ENCODE results near the gene PRPH. TPM values are rescaled to one million over a fixed set of nuclear protein-coding genes. Genes with fewer than 3 reads are reported as not detected.
"Not testable (repeated sequence)": the region's sequence is repeated elsewhere in the genome, so short reads cannot be mapped to it uniquely, and the experiment has no call there.

PRPH gene
- total RNA-seq, 1 donor from 2014 or later, result 0.26 TPM

- peaks cover 25% of the 10 kb centered on the region for H3K27me3 ChIP-seq (ENCODE audit: control insufficient read depth, insufficient read depth, low read length)
- FAIRE-seq (no peak), DNase-seq (ENCODE audit: low read depth) (no peak)
- TF ChIP-seq, protein P1, sequence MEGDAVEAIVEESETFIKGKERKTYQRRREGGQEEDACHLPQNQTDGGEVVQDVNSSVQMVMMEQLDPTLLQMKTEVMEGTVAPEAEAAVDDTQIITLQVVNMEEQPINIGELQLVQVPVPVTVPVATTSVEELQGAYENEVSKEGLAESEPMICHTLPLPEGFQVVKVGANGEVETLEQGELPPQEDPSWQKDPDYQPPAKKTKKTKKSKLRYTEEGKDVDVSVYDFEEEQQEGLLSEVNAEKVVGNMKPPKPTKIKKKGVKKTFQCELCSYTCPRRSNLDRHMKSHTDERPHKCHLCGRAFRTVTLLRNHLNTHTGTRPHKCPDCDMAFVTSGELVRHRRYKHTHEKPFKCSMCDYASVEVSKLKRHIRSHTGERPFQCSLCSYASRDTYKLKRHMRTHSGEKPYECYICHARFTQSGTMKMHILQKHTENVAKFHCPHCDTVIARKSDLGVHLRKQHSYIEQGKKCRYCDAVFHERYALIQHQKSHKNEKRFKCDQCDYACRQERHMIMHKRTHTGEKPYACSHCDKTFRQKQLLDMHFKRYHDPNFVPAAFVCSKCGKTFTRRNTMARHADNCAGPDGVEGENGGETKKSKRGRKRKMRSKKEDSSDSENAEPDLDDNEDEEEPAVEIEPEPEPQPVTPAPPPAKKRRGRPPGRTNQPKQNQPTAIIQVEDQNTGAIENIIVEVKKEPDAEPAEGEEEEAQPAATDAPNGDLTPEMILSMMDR (IDR thresholded peaks at IDR 0.05; ENCODE audit: insufficient read depth, low read length, severe bottlenecking), result no peak
- H3K36me3 ChIP-seq (ENCODE audit: control insufficient read depth, insufficient read depth, low read length), result peaks cover 2% of the 10 kb centered on the region
- H3K4me3 ChIP-seq (ENCODE audit: low read depth, low read length), result peak overlapping the region; percentile 17
Measured at GRCh38 chr12:49332891-49333371, 38.0 kb downstream of the PRPH start.

DNA sequence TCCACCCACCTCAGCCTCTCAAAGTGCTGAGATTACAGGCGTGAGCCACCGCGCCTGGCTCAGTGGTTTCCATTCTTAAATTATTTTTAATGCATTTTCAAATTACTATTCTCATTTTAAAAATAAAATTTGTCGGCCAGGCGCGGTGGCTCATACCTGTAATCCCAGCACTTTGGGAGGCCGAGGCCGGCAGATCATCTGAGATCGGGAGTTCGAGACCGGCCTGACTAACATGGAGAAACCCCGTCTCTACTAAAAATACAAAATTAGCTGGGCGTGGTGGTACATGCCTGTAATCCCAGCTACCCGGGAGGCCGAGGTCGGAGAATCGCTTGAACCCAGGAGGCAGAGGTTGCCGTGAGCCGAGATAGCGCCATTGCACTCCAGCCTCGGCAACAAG, 38.8 kb downstream of the PRPH start:
- H3K36me3 ChIP-seq (ENCODE audit: control insufficient read depth, insufficient read depth, low read length); FAIRE-seq; H3K4me3 ChIP-seq (ENCODE audit: low read depth, low read length); DNase-seq (ENCODE audit: low read depth): not testable (repeated sequence)
- H3K27me3 ChIP-seq (ENCODE audit: control insufficient read depth, insufficient read depth, low read length), result peaks cover 26% of the 10 kb centered on the region

GRCh38 chr12:49334226-49334625, 39.3 kb downstream of the PRPH start:
- DNase-seq (ENCODE audit: low read depth), result no peak
- H3K27me3 ChIP-seq (ENCODE audit: control insufficient read depth, insufficient read depth, low read length), result peaks cover 26% of the 10 kb centered on the region
- no peak overlapping the region for H3K4me3 ChIP-seq (ENCODE audit: low read depth, low read length)
- FAIRE-seq, result no peak
- H3K36me3 ChIP-seq (ENCODE audit: control insufficient read depth, insufficient read depth, low read length), result peaks cover 2% of the 10 kb centered on the region
- TF ChIP-seq, protein P1 (IDR thresholded peaks at IDR 0.05; ENCODE audit: insufficient read depth, low read length, severe bottlenecking), result no peak

- no peak for DNase-seq (ENCODE audit: low read depth)
- FAIRE-seq, result no peak
- Histone ChIP-seq H3K27me3 (ENCODE audit: control insufficient read depth, insufficient read depth, low read length) (peaks cover 26% of the 10 kb centered on the region), H3K4me3 (ENCODE audit: low read depth, low read length) (no peak overlapping the region), H3K36me3 (ENCODE audit: control insufficient read depth, insufficient read depth, low read length) (peaks cover 2% of the 10 kb centered on the region)
- TF ChIP-seq, protein P1 (IDR thresholded peaks at IDR 0.05; ENCODE audit: insufficient read depth, low read length, severe bottlenecking), result no peak
Measured at GRCh38 chr12:49334681-49335080, 39.7 kb downstream of the PRPH start.

DNA sequence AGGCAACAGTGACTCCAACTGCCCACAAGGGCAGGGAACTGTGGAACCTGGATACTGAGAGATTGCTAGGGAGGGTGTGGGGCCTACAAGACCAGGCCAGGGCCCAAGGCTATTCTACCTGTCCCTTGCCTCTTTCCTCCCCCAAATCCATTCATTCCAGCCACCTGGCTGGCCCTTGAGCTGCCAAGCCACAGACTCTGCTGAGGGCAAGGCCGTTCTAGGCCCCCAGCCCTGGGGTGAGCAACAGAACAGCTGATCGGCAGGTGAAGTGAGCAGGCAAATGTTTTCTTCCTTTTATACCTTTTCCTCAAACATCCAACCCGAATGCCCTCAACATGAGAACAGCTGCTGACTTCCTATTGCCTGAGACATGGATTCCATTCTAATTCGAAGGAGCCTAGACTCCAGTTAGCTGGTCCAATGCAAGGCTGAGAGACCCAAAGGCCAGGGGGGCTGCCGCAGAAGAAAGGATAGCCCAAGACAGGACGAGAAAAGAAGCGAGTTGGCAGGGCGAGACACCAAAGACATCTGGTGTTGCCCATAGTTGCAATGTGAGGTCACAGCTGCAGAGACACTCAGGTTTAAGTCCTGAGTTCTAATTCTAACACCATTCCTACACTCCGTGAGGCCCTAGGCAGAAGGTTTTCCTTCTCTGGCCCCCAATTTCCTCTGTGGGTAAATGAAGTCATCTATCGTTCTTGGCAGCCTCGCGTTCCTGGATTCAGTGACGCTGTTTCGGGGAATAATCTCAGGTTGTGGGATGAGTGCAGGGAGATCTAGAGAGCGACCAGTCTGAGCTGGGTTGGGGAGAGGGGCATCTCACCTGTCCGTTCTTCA, 40.4 kb downstream of the PRPH start:
- no peak overlapping the region for H3K4me3 ChIP-seq (ENCODE audit: low read depth, low read length)
- TF ChIP-seq, protein P1 (IDR thresholded peaks at IDR 0.05; ENCODE audit: insufficient read depth, low read length, severe bottlenecking), result no peak
- FAIRE-seq, result peak; percentile 88
- no peaks in the 10 kb centered on the region for H3K36me3 ChIP-seq (ENCODE audit: control insufficient read depth, insufficient read depth, low read length)
- H3K27me3 ChIP-seq (ENCODE audit: control insufficient read depth, insufficient read depth, low read length), result peaks cover 26% of the 10 kb centered on the region
- no peak for DNase-seq (ENCODE audit: low read depth)

DNA sequence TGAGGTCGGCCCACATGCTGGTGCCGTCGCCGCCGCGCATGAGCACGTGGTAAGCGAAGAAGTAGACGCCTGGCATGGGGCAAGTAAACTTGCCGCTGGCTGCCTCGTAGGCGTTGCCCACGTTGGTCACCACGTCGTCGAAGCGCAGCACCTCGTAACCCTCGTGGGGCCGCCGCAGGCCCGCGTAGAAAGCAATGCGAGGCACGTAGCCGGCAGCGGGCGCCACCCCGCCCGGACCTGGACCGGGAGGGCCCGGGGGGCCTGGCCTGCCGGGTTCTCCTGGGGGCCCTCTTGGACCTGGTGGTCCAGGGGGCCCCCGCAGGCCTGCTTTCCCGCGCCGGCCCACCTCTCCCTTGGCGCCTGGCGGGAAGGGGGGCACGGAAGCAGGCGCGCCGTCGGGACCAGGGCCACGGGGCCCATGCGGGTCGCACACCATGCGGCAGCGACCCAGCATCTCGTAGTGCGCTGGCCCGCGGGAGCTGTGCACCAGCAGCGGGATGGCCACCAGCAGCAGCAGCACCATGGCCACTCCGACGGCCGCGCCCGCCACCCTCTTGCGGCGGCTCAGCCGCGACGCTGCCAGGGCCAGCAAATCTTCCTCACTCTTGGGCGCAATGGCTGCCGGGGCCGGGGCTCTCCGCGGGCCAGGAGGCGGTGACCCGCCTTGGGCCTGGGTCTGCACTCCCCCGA, 41.2 kb downstream of the PRPH start:
- Histone ChIP-seq H3K36me3 (ENCODE audit: control insufficient read depth, insufficient read depth, low read length) (no peaks in the 10 kb centered on the region), H3K27me3 (ENCODE audit: control insufficient read depth, insufficient read depth, low read length) (peaks cover 26% of the 10 kb centered on the region), H3K4me3 (ENCODE audit: low read depth, low read length) (no peak overlapping the region)
- FAIRE-seq (no peak), DNase-seq (ENCODE audit: low read depth) (no peak)
- TF ChIP-seq, protein P1 (IDR thresholded peaks at IDR 0.05; ENCODE audit: insufficient read depth, low read length, severe bottlenecking), result no peak

Measured in bronchial epithelial cell (primary cell).